ENCODE results near the gene UTRN. TPM values are rescaled to one million over a fixed set of nuclear protein-coding genes. Genes with fewer than 3 reads are reported as not detected.

UTRN gene
- total RNA-seq, 1 experiment from 2014 or later, result 79.7 TPM

DNA sequence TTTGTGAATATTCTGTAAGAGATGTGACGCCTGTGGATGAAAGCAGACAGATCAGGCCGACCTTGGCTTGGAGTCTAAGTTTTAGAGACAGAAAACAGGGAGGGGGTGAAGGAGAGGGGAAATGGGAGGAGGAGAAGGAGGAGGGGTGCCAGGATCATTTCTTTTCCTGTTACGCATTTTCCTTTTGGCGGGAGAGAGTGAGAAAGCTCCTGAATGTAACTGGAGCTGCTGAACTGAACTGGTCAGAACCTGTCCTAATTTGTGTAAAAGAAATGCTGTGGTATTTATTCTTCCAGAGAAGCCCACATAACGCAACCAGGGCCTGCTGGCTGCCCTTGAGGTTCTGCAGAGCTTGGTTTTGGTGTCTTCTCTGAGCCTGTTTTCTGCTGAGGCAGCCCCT lies 41.9 kb downstream of the UTRN start:
- Histone ChIP-seq H3K4me1 (ENCODE audit: insufficient read depth, low read length) (peaks cover 34% of the 10 kb centered on the region; the same call in 1 of the 2 replicates), H2AK5ac (ENCODE audit: insufficient read length, low read length) (no peak overlapping the region), H2AFZ (ENCODE audit: low read length) (no peak overlapping the region), H3T11ph (ENCODE audit: low read length) (no peak overlapping the region), H3K23ac (ENCODE audit: insufficient read length, low read depth, low read length) (no peak overlapping the region), H2BK5ac (ENCODE audit: insufficient read length, low read length) (peak overlapping the region; percentile 35), H2BK15ac (ENCODE audit: low read depth, low read length) (no peak overlapping the region), H3K9ac (ENCODE audit: extremely low read depth, insufficient read length, low read length) (no peak overlapping the region), H3K14ac (ENCODE audit: insufficient read depth, low read length) (no peak overlapping the region; the same call in 1 of the 2 replicates), H3K23me2 (ENCODE audit: insufficient read length, low read depth, low read length, poor library complexity, severe bottlenecking) (no peaks in the 10 kb centered on the region), H3K27ac (ENCODE audit: insufficient read length, low read depth, low read length) (no peak overlapping the region), H4K8ac (replicated peaks; ENCODE audit: insufficient read length, low read depth, low read length) (no peak overlapping the region), H3K18ac (ENCODE audit: insufficient read length, low read depth, low read length) (no peak overlapping the region), H3K4ac (ENCODE audit: low read depth, low read length) (no peak overlapping the region), H2BK120ac (ENCODE audit: low read depth, low read length, poor library complexity, severe bottlenecking) (no peak overlapping the region), H3K4me2 (ENCODE audit: insufficient read depth, insufficient read length, low read length) (no peak overlapping the region), H4K91ac (ENCODE audit: insufficient read length, low read depth, low read length) (no peak overlapping the region), H2BK20ac (ENCODE audit: low read depth, low read length, poor library complexity, severe bottlenecking) (no peak overlapping the region), H4K5ac (ENCODE audit: insufficient read length, low read depth, low read length) (no peak overlapping the region), H2BK12ac (ENCODE audit: insufficient read length, low read depth, low read length) (no peak overlapping the region), H3K79me1 (ENCODE audit: insufficient read depth, low read depth, low read length, poor library complexity, severe bottlenecking) (no peaks in the 10 kb centered on the region), H3K27me3 (ENCODE audit: insufficient read depth, low read length) (no peaks in the 10 kb centered on the region), H3K79me2 (ENCODE audit: insufficient read depth, low read length) (peaks cover 1% of the 10 kb centered on the region; the same call in 1 of the 2 replicates), H3K9me3 (ENCODE audit: control insufficient read depth, low read depth, low read length) (no peaks in the 10 kb centered on the region), H4K20me1 (ENCODE audit: control insufficient read depth, insufficient read depth, insufficient read length) (no peaks in the 10 kb centered on the region), H3K56ac (ENCODE audit: insufficient read length, low read depth, low read length) (no peak overlapping the region)
- Mint-ChIP-seq H3K9me3 (no peaks in the 10 kb centered on the region), H3K4me1 (peaks cover 82 to 86% of the 10 kb centered on the region in 2 experiments), H3K4me3 (no peak overlapping the region), H3K27me3 (ENCODE audit: low read depth) (no peaks in the 10 kb centered on the region), H3K36me3 (ENCODE audit: insufficient read depth in 1 of 3, low read depth in 3 of 3) (peaks cover 0 to 9% (median 0%) of the 10 kb centered on the region in 3 experiments; a peak in 3 of 7 replicates), H3K27ac (peak overlapping the region; percentile 72 to 93 (median 80))
- TF ChIP-seq, protein P1, sequence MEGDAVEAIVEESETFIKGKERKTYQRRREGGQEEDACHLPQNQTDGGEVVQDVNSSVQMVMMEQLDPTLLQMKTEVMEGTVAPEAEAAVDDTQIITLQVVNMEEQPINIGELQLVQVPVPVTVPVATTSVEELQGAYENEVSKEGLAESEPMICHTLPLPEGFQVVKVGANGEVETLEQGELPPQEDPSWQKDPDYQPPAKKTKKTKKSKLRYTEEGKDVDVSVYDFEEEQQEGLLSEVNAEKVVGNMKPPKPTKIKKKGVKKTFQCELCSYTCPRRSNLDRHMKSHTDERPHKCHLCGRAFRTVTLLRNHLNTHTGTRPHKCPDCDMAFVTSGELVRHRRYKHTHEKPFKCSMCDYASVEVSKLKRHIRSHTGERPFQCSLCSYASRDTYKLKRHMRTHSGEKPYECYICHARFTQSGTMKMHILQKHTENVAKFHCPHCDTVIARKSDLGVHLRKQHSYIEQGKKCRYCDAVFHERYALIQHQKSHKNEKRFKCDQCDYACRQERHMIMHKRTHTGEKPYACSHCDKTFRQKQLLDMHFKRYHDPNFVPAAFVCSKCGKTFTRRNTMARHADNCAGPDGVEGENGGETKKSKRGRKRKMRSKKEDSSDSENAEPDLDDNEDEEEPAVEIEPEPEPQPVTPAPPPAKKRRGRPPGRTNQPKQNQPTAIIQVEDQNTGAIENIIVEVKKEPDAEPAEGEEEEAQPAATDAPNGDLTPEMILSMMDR (conservative IDR thresholded peaks at IDR 0.05), result no peak
- no CpG with 5 or more reads among the region's 5 CpGs for WGBS (ENCODE audit: extremely low coverage, insufficient read length, low lambda C conversion rate)
- no peak for DNase-seq
